Right ventricle myocardium inferior (tissue), 1 donor: ENCODE results near the gene MRPS6. TPM values are rescaled to one million over a fixed set of nuclear protein-coding genes. Genes with fewer than 3 reads are reported as not detected.

Experiments
- ATAC-seq: fragments of 200-7000 bp; cut with Tn5 transposase; one replicate; pipeline ENCODE4 v1.9.1; 2020; ENCODE audit warnings: mild to moderate bottlenecking, moderate library complexity
- DNase-seq: peaks from one replicate; pipeline ENCODE4 v3.0.0; 2021; ENCODE audit errors: missing footprints
- intact Hi-C: fragments of 100-400 bp; cut with DNase I; formaldehyde crosslinking; loops from one replicate; pipeline ENCODE4 v1.11.0; 2022
- total RNA-seq: library from RNA; stranded (reverse); fragmentation: NEBNext Ultra II Directional; extraction: Animal tissue kit (Norgen Biotek cat#: 25700); gene quantifications from one replicate; pipeline ENCODE4 v1.2.1, GENCODE V29; 2021
- donor health status: DM: no; HTN: yes; CAD: no; lungs with severe emphysema.

The MRPS6 gene
- total RNA-seq, 1 donor from 2014 or later, result 72.2 TPM

DNA sequence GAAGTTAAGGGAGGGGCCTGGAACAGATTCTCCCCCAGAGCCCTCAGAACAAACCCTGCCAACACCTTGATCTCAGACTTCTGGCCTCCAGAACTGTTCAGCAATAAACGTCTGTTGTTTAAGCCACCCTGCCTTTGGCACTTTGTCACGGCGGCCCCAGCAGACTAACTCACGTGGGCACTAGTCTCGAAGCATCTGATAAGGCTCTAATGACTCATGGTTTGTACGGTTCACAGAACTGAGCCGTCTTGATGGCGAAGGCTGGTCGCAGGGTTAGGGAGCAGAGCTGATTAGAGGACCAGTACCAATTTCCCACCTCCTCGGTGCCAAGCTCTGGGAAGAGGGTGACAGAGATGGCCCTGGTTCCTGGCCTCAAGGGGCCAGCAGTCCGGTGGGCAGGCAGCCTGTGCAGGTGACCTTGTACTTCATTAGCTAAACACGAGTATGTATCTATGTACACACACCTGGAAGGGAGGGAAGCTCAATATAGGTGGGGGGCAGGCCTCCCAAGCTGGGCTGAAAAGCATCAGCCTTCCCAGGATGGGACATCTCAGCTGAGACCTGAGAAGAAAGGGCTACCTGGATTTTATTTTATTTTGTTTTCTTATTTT, 112.8 kb downstream of the MRPS6 start:
- intact Hi-C loops, result no loop called here
- DNase-seq (no peak), ATAC-seq (no peak)

DNA sequence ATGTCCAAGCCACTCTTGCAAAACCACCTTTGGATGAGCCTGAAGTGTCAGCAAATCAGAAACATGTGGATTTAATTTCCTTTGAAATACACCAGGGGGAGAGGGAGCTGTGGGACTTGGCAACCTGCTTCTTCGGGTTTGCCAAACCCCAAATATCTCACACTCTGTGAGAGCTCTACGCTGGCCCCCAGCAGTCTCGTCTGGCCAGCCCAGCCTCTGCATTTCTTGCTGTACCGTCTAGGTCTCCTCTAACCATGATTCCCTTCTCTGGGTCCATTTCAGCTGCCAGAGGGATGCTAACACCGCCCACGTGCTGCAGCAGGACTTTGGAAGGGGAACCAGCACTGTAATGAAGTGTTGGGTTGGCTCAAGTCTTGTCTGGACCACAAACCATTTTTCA, 114.6 kb downstream of the MRPS6 start:
- DNase-seq (no peak), ATAC-seq (peak; percentile 91)
- intact Hi-C loops, result no loop called here

DNA sequence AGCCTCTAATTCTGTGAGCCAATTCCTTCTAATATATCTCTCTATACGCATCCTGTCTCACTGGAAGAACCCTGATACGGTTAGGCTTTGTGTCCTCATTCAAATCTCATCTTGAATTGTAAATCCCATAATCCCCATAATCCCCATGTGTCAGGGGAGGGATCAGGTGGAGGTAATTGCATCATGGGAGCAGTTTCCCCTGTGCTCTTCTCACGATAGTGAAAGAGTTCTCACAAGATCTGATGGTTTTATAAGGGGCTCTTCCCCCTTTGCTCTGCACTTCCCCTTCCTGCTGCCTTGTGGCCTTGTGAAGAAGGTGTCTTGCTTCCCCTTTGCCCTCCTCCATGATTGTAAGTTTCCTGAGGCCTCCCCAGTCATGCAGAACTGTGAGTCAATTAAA, 116.1 kb downstream of the MRPS6 start:
- ATAC-seq, result no peak
- intact Hi-C loops, result no loop called here
- DNase-seq, result no peak

DNA sequence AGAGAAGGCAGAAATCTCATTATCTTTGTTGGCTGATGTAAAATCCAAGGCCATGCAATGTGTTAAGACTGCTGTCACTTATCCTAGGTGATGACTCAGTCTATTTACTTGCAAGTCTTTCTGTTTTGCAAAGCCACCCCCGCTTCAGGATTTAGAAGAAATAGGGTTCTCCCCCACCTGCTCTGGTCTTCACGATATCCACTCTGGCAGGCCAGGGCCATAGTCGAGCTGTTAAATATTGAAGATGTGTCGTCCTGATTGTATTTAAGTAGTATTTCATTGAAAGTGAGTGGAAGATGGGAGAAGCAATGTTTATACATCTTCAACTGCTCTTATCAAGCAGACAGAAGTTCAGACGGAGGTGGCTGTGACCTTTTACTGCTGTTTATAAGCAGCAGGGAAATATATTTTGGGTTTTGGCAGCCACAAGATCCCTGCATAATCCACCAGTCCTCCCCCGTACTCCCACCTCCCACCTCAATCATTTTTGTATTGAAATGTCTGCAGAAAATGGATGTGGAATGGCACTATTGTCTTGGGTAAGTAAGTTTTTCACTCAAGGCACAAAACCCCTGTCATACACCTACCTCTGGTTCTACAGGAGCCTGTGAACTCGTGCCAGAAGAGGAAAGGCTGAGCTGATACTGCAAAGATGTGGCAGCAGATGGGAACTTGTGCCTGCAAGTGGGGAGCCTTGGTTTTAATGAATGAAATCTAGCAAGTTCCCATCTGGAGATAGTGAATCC, 117.4 kb downstream of the MRPS6 start:
- DNase-seq, result no peak
- intact Hi-C loops, result no loop called here
- no peak for ATAC-seq

DNA sequence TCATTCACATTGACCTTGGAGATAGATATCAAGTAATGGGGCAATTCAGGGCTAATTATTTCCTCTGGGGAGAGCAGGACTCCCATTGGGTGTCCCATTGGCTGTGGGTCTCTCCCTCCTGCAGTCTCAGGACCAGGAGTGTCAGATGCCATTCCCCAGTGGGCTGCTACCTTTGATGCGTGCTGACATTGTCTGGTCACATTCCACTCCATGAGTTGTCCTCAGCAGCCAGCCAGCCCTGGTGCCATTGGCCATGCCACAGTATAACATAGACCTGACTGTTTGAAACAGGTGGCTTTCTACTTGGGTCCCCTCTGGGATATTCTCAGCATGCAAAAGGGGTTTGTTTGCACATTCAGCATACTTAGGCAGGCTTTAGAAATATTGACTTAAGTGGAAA, 118.5 kb downstream of the MRPS6 start:
- intact Hi-C loops, result no loop called here
- ATAC-seq, result no peak
- no peak for DNase-seq

Other genes with a start within 250 kb of the MRPS6 start
- gene ATP5PO, start 157.8 kb upstream of the MRPS6 start, total RNA-seq, result 886 TPM
- gene SLC5A3, start within 50 bp of the MRPS6 start, total RNA-seq, result 6.2 TPM